Measurements from ENCODE around the gene TAF3. TPM values are rescaled to one million over a fixed set of nuclear protein-coding genes. Genes with fewer than 3 reads are reported as not detected.
A peak's percentile ranks its signal among the peaks of the same experiment; 100 is the strongest.

Gene TAF3
- total RNA-seq, 8 experiments from 2014 or later = 3.0 to 7.8 (median 5.4) TPM

DNA sequence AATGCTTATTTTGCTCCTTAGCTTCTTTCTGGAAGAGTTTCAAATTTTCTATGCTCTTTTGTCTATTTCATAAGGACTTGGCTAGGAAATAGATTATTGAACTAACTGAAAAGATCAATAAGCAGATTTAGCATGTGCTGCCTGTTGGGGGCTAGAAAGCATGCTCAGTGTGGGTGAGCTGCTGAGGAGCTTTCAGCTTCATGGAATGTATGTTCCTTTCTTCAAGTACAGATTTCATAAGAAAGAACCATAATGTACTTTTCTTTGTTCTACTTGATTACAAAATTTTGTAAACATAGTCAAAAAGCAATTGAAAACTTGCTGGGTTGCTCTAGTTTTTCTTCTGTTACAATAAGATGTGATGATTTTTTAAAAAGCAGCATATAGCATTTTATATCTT lies 73.8 kb downstream of the TAF3 start:
- in situ Hi-C loops (cut with MboI; ENCODE audit: low pct_unique_long_range_greater_than_20kb in 2 of 9, low sequenced_read_pairs in 9 of 9, unreplicated experiment in 9 of 9) = no loop called here
- H3K4me3 ChIP-seq = no peak overlapping the region
- peaks cover 0 to 10% of the 10 kb centered on the region in 2 donors for H3K4me1 ChIP-seq (replicated peaks in 1 of 2)
- H3K27ac ChIP-seq = no peak overlapping the region
- no peak for ATAC-seq (replicated peaks in 6 of 8)

DNA sequence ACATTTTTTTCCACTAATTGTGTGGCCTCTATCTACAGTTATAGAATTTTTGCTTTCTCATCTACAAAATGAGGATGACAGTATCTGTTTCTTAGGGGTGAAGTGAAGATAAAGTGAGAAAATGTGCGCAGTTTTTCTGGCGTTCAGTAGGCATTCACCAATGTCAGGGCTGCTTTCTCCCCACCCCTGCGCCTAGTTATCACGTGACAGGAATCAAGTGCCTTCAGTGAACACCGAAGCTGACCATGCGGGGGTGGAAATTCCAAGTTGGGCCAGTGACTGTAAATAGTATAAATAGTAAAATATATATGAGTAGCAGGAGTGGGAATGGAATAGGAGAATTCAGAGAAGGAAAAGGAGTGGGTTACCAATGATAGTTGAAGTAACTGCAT lies 77.4 kb downstream of the TAF3 start:
- WGBS, 10 experiments = 80 to 98% (median 91%) methylated on average over 1 to 6 of the region's 6 CpGs; no CpG with 5 or more reads in 2 of the 10 experiments
- in situ Hi-C loops (cut with MboI; ENCODE audit: low pct_unique_long_range_greater_than_20kb in 2 of 9, low sequenced_read_pairs in 9 of 9, unreplicated experiment in 9 of 9) = no loop called here

DNA sequence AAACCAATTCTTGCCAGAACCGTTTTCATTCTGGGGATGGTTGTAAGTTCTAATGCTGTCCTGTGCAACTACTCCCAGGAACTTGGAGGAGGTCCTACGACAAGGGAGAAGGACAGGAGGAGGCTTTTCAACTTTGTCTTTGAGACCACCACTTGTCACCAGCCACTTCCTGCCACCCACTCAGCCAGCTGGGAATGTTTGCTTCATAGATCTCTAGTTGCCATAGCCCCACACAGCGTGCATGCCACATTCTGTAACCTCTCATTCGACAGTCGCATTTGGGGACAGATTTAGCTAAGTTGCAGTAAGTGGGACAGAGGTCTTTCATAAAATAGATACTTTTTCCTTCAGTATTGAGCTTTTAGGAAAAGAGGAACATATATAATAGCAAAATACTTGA lies 78.0 kb downstream of the TAF3 start:
- in situ Hi-C loops (cut with MboI; ENCODE audit: low pct_unique_long_range_greater_than_20kb in 2 of 9, low sequenced_read_pairs in 9 of 9, unreplicated experiment in 9 of 9) = no loop called here
- Histone ChIP-seq H3K4me1 (replicated peaks in 1 of 2) (peaks cover 0 to 10% of the 10 kb centered on the region in 2 donors), H3K4me3 (no peak overlapping the region), H3K27ac (no peak overlapping the region)
- no peak for ATAC-seq (replicated peaks in 6 of 8)
- WGBS, 10 experiments = 65 to 100% (median 92%) methylated on average over 1 to 5 of the region's 5 CpGs; no CpG with 5 or more reads in 1 of the 10 experiments

More for the DNA sequence above, 77.4 kb downstream of the TAF3 start:
- H3K4me3 ChIP-seq = no peak overlapping the region
- peaks cover 0 to 10% of the 10 kb centered on the region in 2 donors for H3K4me1 ChIP-seq (replicated peaks in 1 of 2)
- H3K27ac ChIP-seq = no peak overlapping the region
- ATAC-seq (replicated peaks in 6 of 8) = no peak

DNA sequence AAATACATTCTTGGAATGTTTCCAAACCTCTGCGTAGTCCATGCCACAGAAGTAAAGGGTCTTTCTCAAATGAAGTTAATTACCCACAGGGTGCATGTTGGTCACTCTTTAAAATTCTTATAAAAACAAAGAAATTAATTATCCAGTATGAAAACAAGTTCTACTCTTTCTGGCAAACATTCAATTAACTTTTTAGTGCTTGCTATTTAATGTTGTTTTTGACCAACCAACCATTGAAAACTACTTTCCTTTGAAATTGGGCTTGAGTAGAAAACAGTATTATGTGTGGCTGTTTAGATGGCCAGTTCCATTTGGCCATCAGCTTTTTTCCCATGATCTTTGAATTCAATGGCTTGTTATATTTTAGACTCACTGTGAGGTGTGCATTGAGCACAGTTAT lies 83.0 kb downstream of the TAF3 start:
- no peak for ATAC-seq (replicated peaks in 6 of 8)
- Histone ChIP-seq H3K4me1 (replicated peaks in 1 of 2) (no peaks in the 10 kb centered on the region), H3K27ac (no peak overlapping the region), H3K4me3 (no peak overlapping the region)
- WGBS, 10 experiments = 90 to 100% (median 100%) methylated on average over 1 of the region's 1 CpG; no CpG with 5 or more reads in 2 of the 10 experiments
- in situ Hi-C loops (cut with MboI; ENCODE audit: low pct_unique_long_range_greater_than_20kb in 2 of 9, low sequenced_read_pairs in 9 of 9, unreplicated experiment in 9 of 9) = no loop called here

DNA sequence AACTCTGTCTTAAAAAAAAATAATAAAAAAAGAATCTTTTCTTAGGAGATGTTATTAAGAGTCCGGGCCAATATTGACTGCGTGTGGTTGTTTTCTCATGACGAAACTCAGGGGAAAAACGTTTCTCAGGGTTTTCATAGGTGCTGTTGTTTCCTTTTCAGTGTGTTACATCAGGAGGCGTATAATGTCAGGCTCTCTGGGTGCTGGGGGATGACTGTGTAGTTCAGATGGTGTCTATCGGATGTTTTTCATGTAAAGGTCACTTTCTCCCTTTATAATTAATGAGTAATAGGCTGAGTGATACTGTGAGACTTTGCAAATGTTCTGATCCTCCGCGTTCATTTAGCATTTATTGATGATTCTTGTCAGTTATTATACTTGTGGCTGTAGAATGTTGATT lies 84.1 kb downstream of the TAF3 start:
- in situ Hi-C loops (cut with MboI; ENCODE audit: low pct_unique_long_range_greater_than_20kb in 2 of 9, low sequenced_read_pairs in 9 of 9, unreplicated experiment in 9 of 9) = no loop called here
- H3K4me1 ChIP-seq (replicated peaks in 1 of 2) = no peaks in the 10 kb centered on the region
- H3K4me3 ChIP-seq = no peak overlapping the region
- ATAC-seq (replicated peaks in 6 of 8) = no peak
- WGBS, 10 experiments = 70 to 98% (median 86%) methylated on average over 1 to 8 of the region's 8 CpGs
- no peak overlapping the region for H3K27ac ChIP-seq

DNA sequence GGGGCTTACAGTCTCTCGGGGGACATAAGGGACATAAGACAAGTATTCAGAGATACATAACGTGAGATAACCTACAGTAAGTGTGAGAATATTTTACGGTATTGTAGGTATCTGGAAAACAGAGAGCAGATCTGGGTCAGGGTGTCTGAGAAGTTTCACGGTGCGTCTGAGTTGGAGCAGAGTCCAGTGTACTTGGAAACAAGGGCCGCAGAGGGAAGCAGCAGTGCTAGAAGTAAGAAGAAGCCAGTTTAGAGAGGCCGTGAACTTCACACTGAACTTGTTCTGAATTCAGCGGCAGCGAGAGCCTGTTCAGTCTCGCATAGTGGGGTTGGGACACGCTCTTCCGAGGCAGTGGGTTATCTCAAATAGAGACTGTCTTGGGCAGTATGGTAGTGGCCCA lies 85.5 kb downstream of the TAF3 start:
- in situ Hi-C loops (cut with MboI; ENCODE audit: low pct_unique_long_range_greater_than_20kb in 2 of 9, low sequenced_read_pairs in 9 of 9, unreplicated experiment in 9 of 9) = no loop called here
- 88 to 100% (median 95%) methylated on average over 1 to 12 of the region's 12 CpGs; no CpG with 5 or more reads in 2 of the 10 experiments for WGBS, 10 experiments
- Histone ChIP-seq H3K4me1 (replicated peaks in 1 of 2) (no peaks in the 10 kb centered on the region), H3K27ac (no peak overlapping the region), H3K4me3 (no peak overlapping the region)
- no peak for ATAC-seq (replicated peaks in 6 of 8)

DNA sequence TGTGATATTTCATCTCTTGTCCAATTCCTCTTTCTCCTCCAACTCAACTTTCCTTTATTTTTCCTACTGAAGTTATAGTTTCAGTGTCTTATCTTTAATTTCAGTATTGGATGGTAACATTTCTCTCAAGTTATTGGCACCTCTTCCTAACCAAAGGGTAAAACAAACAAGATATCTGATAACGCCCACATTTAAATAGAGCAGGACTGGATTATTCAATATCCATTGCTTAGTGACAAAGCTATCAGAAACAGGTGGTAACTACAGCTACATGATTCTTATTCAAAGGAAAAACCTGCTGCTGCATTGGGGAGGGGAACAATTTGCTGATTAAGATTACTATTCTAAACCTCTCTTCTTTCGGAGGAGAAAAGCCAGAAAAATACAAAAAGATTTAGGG lies 87.8 kb downstream of the TAF3 start:
- Histone ChIP-seq H3K4me3 (no peak overlapping the region), H3K27ac (no peak overlapping the region), H3K4me1 (replicated peaks in 1 of 2) (no peaks in the 10 kb centered on the region)
- no peak for ATAC-seq (replicated peaks in 6 of 8)
- in situ Hi-C loops (cut with MboI; ENCODE audit: low pct_unique_long_range_greater_than_20kb in 2 of 9, low sequenced_read_pairs in 9 of 9, unreplicated experiment in 9 of 9) = no loop called here
- WGBS, 10 experiments = 59 to 96% (median 86%) methylated on average over 1 to 2 of the region's 2 CpGs

DNA sequence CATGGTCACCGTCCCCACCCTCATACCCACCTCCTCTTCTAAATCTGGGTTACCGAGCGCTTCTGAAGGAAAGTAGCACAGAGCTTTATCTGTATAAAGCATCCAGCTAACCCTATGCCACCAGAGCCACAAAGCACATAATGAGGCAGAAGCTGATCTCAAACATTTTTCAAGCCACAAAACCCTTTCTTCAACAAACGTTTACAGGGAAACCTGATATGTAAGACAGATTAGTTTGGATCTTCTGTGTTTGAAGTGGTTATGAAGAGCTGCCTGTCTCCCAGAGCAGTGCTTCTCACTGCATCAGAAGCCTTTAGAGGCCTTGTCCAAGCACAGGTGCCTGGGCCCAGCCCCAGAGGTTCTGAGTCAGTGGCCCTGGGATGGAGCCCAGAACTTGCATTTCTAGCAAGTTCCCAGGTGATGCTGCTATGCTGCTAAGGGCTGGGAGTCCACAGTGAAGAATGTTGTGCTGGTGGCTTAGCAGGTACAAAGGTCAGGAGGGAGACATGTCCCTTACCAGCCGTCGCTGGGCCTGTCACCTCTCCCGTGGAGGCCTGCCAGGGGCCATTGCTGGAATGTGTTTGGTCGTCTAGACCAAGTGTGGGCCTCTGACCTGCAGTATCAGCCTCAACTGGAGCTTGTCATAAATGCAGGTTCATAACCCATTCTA lies 90.4 kb downstream of the TAF3 start:
- in situ Hi-C loops (cut with MboI; ENCODE audit: low pct_unique_long_range_greater_than_20kb in 2 of 9, low sequenced_read_pairs in 9 of 9, unreplicated experiment in 9 of 9) = no loop called here
- Histone ChIP-seq H3K4me3 (no peak overlapping the region), H3K27ac (no peak overlapping the region), H3K4me1 (replicated peaks in 1 of 2) (no peaks in the 10 kb centered on the region)
- WGBS, 10 experiments = 74 to 100% (median 84%) methylated on average over 1 to 8 of the region's 8 CpGs; no CpG with 5 or more reads in 4 of the 10 experiments
- ATAC-seq (replicated peaks in 6 of 8) = no peak

DNA sequence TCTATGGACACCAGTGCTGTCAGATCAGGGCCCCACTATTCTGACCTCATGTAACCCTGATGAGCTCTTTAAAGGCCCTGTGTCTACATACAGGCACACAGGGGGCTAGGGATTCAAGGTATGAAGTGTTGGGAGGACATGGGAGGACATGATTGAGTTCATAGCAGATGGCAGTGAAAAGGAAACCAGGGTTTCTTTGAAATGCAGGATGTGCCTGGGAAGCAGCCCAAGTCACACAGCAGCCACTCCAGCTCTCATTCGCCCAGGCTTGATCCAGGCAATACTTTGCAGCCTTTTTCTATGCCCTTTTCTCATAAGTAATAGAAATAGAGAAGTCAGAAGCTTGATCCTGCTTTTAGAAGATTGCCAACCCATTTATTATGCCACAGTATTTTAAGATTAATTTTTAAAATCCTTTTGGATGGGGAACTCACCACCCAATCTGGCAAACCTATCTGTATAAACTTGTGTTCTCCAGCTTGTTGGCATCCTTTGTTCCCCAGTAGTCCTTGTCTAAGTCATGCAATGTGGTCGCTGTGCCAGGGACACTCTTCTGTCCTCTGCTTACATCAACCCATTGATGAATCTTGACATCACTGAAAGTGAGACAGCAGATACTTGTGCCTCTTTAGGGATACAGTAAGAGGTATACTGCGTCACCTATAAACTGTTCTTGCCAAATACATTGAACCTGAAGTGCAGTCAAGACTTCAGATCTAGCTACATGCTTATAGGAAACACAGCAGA lies 95.0 kb downstream of the TAF3 start:
- no peak overlapping the region for H3K27ac ChIP-seq
- in situ Hi-C loops (cut with MboI; ENCODE audit: low pct_unique_long_range_greater_than_20kb in 2 of 9, low sequenced_read_pairs in 9 of 9, unreplicated experiment in 9 of 9) = no loop called here
- WGBS, 10 experiments = 50 to 100% (median 86%) methylated on average over 1 to 3 of the region's 3 CpGs
- H3K4me1 ChIP-seq (replicated peaks in 1 of 2) = no peaks in the 10 kb centered on the region
- no peak overlapping the region for H3K4me3 ChIP-seq
- peak in 3 of 8 experiments; percentile 21 to 67 (median 63) for ATAC-seq (replicated peaks in 6 of 8)

DNA sequence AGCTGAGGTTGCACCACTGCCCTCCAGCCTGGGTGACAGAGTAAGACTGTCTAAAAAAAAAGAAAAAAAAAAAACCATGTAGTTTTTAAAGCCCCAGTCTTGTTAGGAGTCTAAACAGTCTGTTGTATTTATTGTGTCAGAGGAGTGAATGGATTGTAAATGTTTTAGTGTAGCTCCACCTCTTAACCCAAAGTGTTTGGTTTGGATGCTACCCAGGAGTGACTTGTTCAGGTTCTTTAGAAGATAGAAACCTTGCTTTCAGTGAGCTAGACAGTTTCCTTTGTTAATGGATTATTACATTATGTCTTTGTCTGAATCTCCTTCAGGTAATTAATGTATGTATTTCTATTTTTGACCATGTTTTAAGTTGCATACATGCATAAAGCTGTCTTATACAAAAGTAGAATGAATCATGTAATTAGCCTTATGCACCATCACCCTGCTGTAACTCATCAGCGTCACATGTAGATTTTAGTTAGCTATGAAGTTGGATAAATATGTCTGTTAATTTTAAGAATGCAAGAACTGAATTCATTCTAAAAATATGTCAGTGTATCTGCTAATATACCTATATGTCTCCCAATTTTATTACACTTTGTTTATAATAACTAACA lies 97.7 kb downstream of the TAF3 start:
- Histone ChIP-seq H3K4me3 (no peak overlapping the region), H3K4me1 (replicated peaks in 1 of 2) (no peaks in the 10 kb centered on the region), H3K27ac (no peak overlapping the region)
- peak in 4 of 8 experiments; percentile 41 to 91 (median 86) for ATAC-seq (replicated peaks in 6 of 8)
- 0 to 100% (median 36%) methylated on average over 1 of the region's 1 CpG; no CpG with 5 or more reads in 5 of the 10 experiments for WGBS, 10 experiments
- in situ Hi-C loops (cut with MboI; ENCODE audit: low pct_unique_long_range_greater_than_20kb in 2 of 9, low sequenced_read_pairs in 9 of 9, unreplicated experiment in 9 of 9) = no loop called here

DNA sequence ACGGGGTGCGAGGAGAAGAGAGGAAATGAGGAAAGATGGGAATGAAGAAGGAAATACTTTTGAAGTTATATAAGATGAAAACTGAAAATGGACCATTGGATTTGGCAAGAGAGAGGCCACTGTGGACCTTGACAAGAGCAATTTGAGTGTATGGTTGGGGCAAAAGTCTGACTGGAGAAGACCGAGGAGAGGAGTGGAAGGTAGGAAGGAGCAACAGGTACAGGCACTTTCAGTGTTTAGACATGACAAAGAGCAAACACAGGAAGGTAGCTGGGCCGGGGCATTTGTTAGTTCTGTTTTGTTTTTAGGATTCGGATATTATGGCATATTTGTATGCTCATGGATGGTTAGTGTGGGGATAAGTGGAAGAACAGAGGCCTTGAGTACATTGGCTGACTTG lies 99.4 kb downstream of the TAF3 start:
- 89 to 100% (median 96%) methylated on average over 1 to 5 of the region's 5 CpGs for WGBS, 10 experiments
- in situ Hi-C loops (cut with MboI; ENCODE audit: low pct_unique_long_range_greater_than_20kb in 2 of 9, low sequenced_read_pairs in 9 of 9, unreplicated experiment in 9 of 9) = no loop called here

DNA sequence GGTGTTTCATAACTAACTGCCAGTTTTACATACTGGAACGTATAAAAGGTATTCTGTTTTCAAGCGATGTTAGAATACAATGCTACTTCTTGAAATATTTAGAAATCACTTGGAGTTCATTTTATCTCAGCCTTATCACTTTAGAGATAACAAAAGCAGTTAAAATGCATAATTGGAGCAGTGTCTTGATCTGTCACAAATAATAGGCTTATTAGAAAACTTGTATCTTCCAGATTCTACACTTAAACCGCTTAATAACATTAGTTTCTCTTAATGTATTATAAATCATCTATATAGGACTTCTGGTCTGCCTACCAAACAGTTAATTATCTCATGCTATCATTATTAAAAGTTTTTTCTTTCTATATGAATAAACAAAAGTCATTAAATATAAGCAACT lies 104.4 kb downstream of the TAF3 start:
- WGBS, 10 experiments = 72 to 100% (median 94%) methylated on average over 2 to 3 of the region's 3 CpGs; no CpG with 5 or more reads in 1 of the 10 experiments
- in situ Hi-C loops (cut with MboI; ENCODE audit: low pct_unique_long_range_greater_than_20kb in 2 of 9, low sequenced_read_pairs in 9 of 9, unreplicated experiment in 9 of 9) = no loop called here
- no peak overlapping the region for H3K27ac ChIP-seq
- no peak overlapping the region for H3K4me3 ChIP-seq
- no peaks in the 10 kb centered on the region for H3K4me1 ChIP-seq (replicated peaks in 1 of 2)
- ATAC-seq (replicated peaks in 6 of 8) = no peak

More for the DNA sequence above, 99.4 kb downstream of the TAF3 start:
- Histone ChIP-seq H3K4me3 (no peak overlapping the region), H3K27ac (no peak overlapping the region), H3K4me1 (replicated peaks in 1 of 2) (no peaks in the 10 kb centered on the region)
- no peak for ATAC-seq (replicated peaks in 6 of 8)

DNA sequence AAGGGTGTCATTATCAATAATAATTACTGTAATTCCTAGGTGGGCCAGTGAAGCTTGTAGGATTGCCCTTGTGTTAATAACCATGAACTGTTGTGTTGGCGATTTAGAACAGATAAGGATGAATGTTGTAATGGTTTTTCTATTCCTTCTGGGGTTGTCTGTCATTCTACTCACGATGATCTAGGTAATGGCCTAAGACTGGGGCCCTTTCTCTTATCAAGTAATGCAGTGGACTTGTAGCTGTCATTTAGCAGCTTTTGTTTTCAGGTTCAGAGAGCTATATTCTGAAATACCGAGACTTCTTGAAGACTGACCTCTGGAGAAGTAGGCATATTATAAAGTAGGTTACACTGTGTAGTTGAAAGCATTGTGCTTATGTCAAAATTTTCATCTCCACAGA lies 110.2 kb downstream of the TAF3 start:
- in situ Hi-C loops (cut with MboI; ENCODE audit: low pct_unique_long_range_greater_than_20kb in 2 of 9, low sequenced_read_pairs in 9 of 9, unreplicated experiment in 9 of 9) = no loop called here
- H3K4me1 ChIP-seq (replicated peaks in 1 of 2) = peaks cover 3 to 7% of the 10 kb centered on the region in 2 donors
- H3K4me3 ChIP-seq = no peak overlapping the region
- H3K27ac ChIP-seq = no peak overlapping the region
- no peak for ATAC-seq (replicated peaks in 6 of 8)
- 73 to 100% (median 90%) methylated on average over 2 to 3 of the region's 3 CpGs; no CpG with 5 or more reads in 1 of the 10 experiments for WGBS, 10 experiments
